ENCODE results near the gene STX11.

The STX11 gene

GRCh38 chr6:144150710-144151657, 667 bp downstream of the STX11 start:
- Histone ChIP-seq H3K36me3 (no peaks in the 10 kb centered on the region), H3K4me1 (peaks cover 0 to 21% (median 7%) of the 10 kb centered on the region in 4 donors), H3K9me3 (no peaks in the 10 kb centered on the region), H3K27me3 (no peaks in the 10 kb centered on the region), H3K4me3 (peak overlapping the region; percentile 75 to 78), H3K27ac (peak overlapping the region; percentile 64 to 66)
- no peak for DNase-seq
- peak in 1 of 2 experiments; percentile 24 for TF ChIP-seq CTCF (IDR thresholded peaks at IDR 0.05)
- intact Hi-C loops (cut with DNase I; ENCODE audit: low total_unique reads) = no loop called here

GRCh38 chr6:144152334-144152900, 2.1 kb downstream of the STX11 start:
- H3K4me3 ChIP-seq = no peak overlapping the region
- no peaks in the 10 kb centered on the region for H3K27me3 ChIP-seq
- intact Hi-C loops (cut with DNase I; ENCODE audit: low total_unique reads) = no loop called here
- H3K9me3 ChIP-seq = no peaks in the 10 kb centered on the region
- no peak for TF ChIP-seq CTCF (IDR thresholded peaks at IDR 0.05)
- no peaks in the 10 kb centered on the region for H3K36me3 ChIP-seq
- peaks cover 0 to 21% (median 7%) of the 10 kb centered on the region in 4 donors for H3K4me1 ChIP-seq
- no peak overlapping the region for H3K27ac ChIP-seq
- no peak for DNase-seq

- DNase-seq = no peak
- Histone ChIP-seq H3K9me3 (no peaks in the 10 kb centered on the region), H3K27ac (no peak overlapping the region), H3K36me3 (no peaks in the 10 kb centered on the region), H3K27me3 (no peaks in the 10 kb centered on the region), H3K4me3 (no peak overlapping the region), H3K4me1 (peaks cover 0 to 24% (median 13%) of the 10 kb centered on the region in 4 donors)
- intact Hi-C loops (cut with DNase I; ENCODE audit: low total_unique reads) = no loop called here
- TF ChIP-seq CTCF (IDR thresholded peaks at IDR 0.05) = no peak
Measured at GRCh38 chr6:144153260-144153659, 2.9 kb downstream of the STX11 start.

DNA sequence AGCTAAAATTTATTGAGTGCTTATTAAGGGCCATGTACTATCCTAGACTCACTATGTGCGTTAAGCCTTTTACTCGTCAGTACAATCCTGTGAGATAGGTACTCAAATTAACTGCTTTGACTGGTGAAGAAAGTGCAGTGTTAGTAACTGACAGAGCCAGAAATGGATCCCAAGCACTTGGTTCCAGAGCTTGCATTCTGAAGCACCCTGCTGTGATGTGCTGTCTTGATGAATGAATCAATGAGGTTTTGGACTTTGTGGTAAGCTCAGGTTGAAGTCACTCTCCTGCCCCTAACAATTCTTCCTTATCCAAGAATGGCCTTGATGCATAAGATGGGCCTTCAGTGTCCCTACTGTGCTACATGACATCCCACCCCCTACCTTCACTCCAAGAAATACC, 3.7 kb downstream of the STX11 start:
- no peak for DNase-seq
- H3K9me3 ChIP-seq = no peaks in the 10 kb centered on the region
- no peak overlapping the region for H3K27ac ChIP-seq
- TF ChIP-seq CTCF (IDR thresholded peaks at IDR 0.05) = no peak
- H3K4me1 ChIP-seq = peaks cover 0 to 30% (median 17%) of the 10 kb centered on the region in 4 donors
- intact Hi-C loops (cut with DNase I; ENCODE audit: low total_unique reads) = no loop called here
- no peak overlapping the region for H3K4me3 ChIP-seq
- H3K36me3 ChIP-seq = no peaks in the 10 kb centered on the region
- H3K27me3 ChIP-seq = no peaks in the 10 kb centered on the region

DNA sequence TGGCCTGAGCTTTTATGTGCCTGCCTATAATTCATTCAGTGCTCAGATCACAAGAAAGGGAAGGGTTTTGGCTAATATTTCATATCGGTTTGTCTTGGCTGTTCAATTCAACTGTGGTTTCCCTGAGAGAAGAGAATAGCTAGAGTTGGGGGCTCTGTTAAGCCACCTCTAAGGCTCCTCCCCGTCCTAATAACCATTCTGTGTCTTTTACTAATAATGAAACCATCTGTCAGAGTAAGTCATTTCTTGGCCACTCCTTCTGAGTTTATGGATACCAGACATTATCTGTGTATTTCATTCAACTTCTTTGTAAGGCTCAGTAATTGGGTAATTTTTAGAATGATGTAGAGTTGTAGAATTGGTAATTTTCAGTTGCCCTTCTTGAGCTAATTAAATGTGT, 5.2 kb downstream of the STX11 start:
- Histone ChIP-seq H3K4me3 (no peak overlapping the region), H3K27ac (no peak overlapping the region), H3K27me3 (no peaks in the 10 kb centered on the region), H3K4me1 (peaks cover 0 to 23% (median 14%) of the 10 kb centered on the region in 4 donors), H3K9me3 (no peaks in the 10 kb centered on the region), H3K36me3 (no peaks in the 10 kb centered on the region)
- intact Hi-C loops (cut with DNase I; ENCODE audit: low total_unique reads) = no loop called here
- no peak for TF ChIP-seq CTCF (IDR thresholded peaks at IDR 0.05)
- DNase-seq = no peak

All from tibial artery (tissue), 4 donors.